Cardiac ventricle fibroblast (primary cell): ENCODE results near the gene MLKL. TPM values are rescaled to one million over a fixed set of nuclear protein-coding genes. Genes with fewer than 3 reads are reported as not detected.

Experiments used
- total RNA-seq: library from RNA; depleted of rRNA; stranded (reverse); fragments of >200 nt; gene quantifications from 2 replicates; pipeline ENCODE4 v1.2.3, GENCODE V29; 2015

The MLKL gene
- 5.2 and 6.3 TPM in 2 replicates for total RNA-seq

DNA sequence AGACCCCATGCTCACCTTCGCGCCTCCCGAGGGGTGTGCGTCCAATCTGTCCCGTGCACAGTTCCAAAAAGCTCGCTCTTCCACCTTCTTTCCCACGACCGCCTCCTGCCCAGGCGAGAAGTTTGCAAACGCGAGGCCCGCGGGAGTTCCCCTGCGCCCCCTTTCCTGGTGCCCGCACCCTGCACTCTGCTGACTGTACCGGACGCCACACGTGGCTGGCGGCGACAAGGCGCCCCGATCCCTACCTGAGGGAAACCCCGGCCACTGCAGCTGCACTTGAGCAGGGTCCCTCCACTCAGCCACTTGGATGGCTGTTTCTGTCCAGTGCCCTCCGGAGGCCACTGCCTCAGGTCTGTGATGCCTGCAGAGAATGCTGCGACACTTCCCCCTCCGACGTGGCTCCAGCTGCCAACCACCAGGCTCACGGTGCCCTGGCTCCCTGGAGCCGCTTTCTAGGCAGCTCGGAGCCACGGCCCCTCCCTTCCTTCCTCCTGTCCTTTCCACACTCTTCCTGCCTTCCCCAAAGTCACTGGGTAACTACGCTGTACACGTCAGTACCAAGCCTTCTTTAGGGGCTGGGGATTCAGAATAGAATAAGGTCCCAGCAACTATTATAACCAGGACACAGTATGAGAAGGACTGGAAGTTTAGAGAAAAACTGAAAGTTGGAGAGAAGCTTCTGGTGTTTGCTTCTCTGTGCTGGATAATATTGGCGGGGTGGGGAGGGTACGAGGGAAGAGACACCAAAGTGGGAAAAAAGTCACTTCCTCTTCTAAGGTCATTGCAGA lies at the start of gene MLKL:
Gene MLKL (minus strand): TSS at position 425 of the 788 bp plus-strand sequence. CDS start 5,105 bp downstream, outside the sequence.

DNA sequence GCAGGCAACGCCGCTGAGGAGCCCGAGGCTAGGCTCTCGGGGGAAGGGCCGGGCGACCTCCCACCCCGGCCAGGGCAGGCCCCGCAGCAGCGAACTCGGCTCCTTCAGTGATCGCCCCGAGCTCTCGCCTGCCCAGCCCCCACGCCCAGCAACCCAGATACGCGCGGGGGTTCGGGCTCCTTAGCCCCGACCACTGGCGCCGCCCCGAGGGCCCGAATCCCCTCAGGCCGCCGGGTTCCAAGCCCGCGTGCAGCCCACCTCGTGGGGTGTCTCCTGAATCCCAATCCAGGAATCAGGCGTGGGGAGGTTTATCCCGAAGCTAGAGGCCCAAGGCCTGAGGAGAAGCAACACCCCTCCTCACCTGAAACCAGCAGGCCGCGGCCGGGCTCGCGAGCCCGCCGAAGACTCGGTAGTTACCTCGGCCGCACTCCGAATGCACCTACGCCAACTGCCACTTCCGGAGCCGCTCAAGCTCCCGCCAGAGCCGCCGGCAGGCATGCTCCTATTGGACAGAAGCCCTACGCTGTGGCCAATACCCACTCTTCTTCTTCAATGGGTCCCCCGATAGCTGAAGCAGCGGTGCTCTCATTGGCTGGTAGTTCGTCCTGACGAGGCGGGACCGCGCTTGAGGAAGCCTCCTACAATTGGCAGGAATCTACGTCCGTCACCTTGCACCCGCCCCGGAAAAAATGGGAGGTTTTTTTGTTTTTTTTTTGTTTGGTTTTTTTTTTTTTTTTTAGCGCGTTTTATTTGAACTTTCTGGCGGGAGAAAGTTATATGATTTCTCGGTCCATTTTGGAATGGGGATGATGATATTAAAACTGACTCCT lies 34.0 kb downstream of the MLKL start, which contains the start of gene RFWD3:
Gene RFWD3 (minus strand): TSS at position 453 of the 830 bp plus-strand sequence. CDS start 5,428 bp downstream, outside the sequence.

Other genes with a start within 250 kb of the MLKL start
- 215 and 258 TPM in 2 replicates for gene GLG1, start 93.7 kb downstream of the MLKL start, total RNA-seq
- 8.1 and 10.5 TPM in 2 replicates for gene RFWD3, start 34.0 kb downstream of the MLKL start, total RNA-seq
- not detected in 2 replicates for gene FA2H, start 74.0 kb upstream of the MLKL start, total RNA-seq